Esophagus muscularis mucosa (tissue), 4 donors: ENCODE measurements around the gene GLRA3.

ENCODE experiments used
- CTCF ChIP-seq, 3 experiments: fragments of 200-600 bp in 2 of 3; fragments of 450-650 bp in 1 of 3; sonication (generic) in 2 of 3; IDR thresholded peaks; one replicate each; pipeline ENCODE4 v1.5.1; 2017 to 2019; ENCODE audit warnings: antibody characterized with exemption in 3 of 3, mild to moderate bottlenecking in 2 of 3, moderate library complexity in 1 of 3
- EP300 ChIP-seq: sonication (generic); formaldehyde crosslinking; IDR thresholded peaks from one replicate; pipeline ENCODE4 v1.6.1; 2017; ENCODE audit warnings: antibody characterized with exemption
- POLR2AphosphoS5 ChIP-seq, 2 donors: sonication (generic); formaldehyde crosslinking; IDR thresholded peaks; one replicate each; pipeline ENCODE4 v1.6.1; 2017; ENCODE audit warnings: antibody characterized with exemption in 2 of 2

GRCh38 chr4:174813292-174813691 lies 15.8 kb downstream of the GLRA3 start:
- no peak for TF ChIP-seq CTCF (IDR thresholded peaks at IDR 0.05)
- no peak for TF ChIP-seq POLR2AphosphoS5 (IDR thresholded peaks at IDR 0.05)
- TF ChIP-seq EP300, result no peak
